Ishikawa (cell line): ENCODE measurements around the gene ABHD1.

Experiments used
- CREB1 ChIP-seq: IDR thresholded peaks from 2 replicates; pipeline ENCODE4 v1.6.1; 2012; ENCODE audit warnings: low read depth
- EP300 ChIP-seq: IDR thresholded peaks from 2 replicates; pipeline ENCODE4 v1.6.1; 2012; ENCODE audit warnings: borderline replicate concordance
- RAD21 ChIP-seq: IDR thresholded peaks from 2 replicates; pipeline ENCODE4 v1.6.1; 2012; ENCODE audit warnings: low read depth

GRCh38 chr2:27143285-27143684 lies 19.7 kb downstream of the ABHD1 start:
- TF ChIP-seq EP300 (no peak), CREB1 (no peak), RAD21 (no peak)
